HEK293 (cell line): ENCODE results near the gene DHX57.
"Not testable (repeated sequence)": the region's sequence is repeated elsewhere in the genome, so short reads cannot be mapped to it uniquely, and the experiment has no call there.

Source experiments
- CTCF ChIA-PET: fragments of 350-600 bp; formaldehyde crosslinking; extraction: SDS; loops from one replicate; lab custom pipeline; 2021; ENCODE audit warnings: antibody characterized with exemption; lab: Yijun Ruan, JAX
- POLR2A ChIA-PET: fragments of 300-600 bp; formaldehyde crosslinking; extraction: SDS; loops from one replicate; lab custom pipeline; 2020; ENCODE audit warnings: antibody characterized with exemption, inconsistent platforms; lab: Yijun Ruan, JAX
- H3K27ac ChIP-seq: fragments of 200-500 bp; sonication (Bioruptor generic); 2 replicates; pipeline ENCODE4 v1.5.1; 2014; ENCODE audit warnings: low read depth, low read length, control low read depth, inconsistent platforms; ENCODE audit errors: extremely low read depth
- H3K36me3 ChIP-seq, 2 experiments: fragments of 200-500 bp in 1 of 2; sonication (Bioruptor generic) in 1 of 2; 1 replicate in 1 of 2; 2 replicates in 1 of 2; pipeline ENCODE4 v1.5.1; 2014 to 2017; ENCODE audit warnings: inconsistent platforms in 2 of 2, low read length in 2 of 2; ENCODE audit not compliant: control insufficient read depth in 2 of 2, insufficient read depth in 1 of 2
- H3K4me1 ChIP-seq: fragments of 200-500 bp; sonication (Bioruptor generic); 2 replicates; pipeline ENCODE4 v1.5.1; 2014; ENCODE audit warnings: mild to moderate bottlenecking, low read length, inconsistent platforms; ENCODE audit not compliant: control insufficient read depth, insufficient read depth
- H3K4me3 ChIP-seq: 2 replicates; pipeline ENCODE4 v1.5.1; 2011; ENCODE audit warnings: low read depth, mild to moderate bottlenecking, control low read depth, low read length, moderate library complexity
- H3K9me3 ChIP-seq: fragments of 200-500 bp; sonication (Bioruptor generic); 2 replicates; pipeline ENCODE4 v1.5.1; 2014; ENCODE audit warnings: low read depth, low read length, inconsistent platforms; ENCODE audit not compliant: control insufficient read depth, insufficient read depth
- BCL11A ChIP-seq: fragments of 450-650 bp; formaldehyde crosslinking; IDR thresholded peaks from 2 replicates; pipeline ENCODE4 v1.5.1; 2016; ENCODE audit warnings: low read depth, missing biosample characterization, missing genetic modification characterization
- REST ChIP-seq: fragments of 450-650 bp; formaldehyde crosslinking; IDR thresholded peaks from 2 replicates; pipeline ENCODE4 v1.5.1; 2016; ENCODE audit warnings: missing biosample characterization, missing genetic modification characterization
- SP3 ChIP-seq: fragments of 450-650 bp; formaldehyde crosslinking; IDR thresholded peaks from 2 replicates; pipeline ENCODE4 v1.5.1; 2016; ENCODE audit warnings: missing biosample characterization, missing genetic modification characterization
- SP7 ChIP-seq: fragments of 450-650 bp; formaldehyde crosslinking; IDR thresholded peaks from 2 replicates; pipeline ENCODE4 v1.5.1; 2016; ENCODE audit warnings: missing biosample characterization, missing genetic modification characterization
- WT1 ChIP-seq: fragments of 450-650 bp; formaldehyde crosslinking; IDR thresholded peaks from 2 replicates; pipeline ENCODE4 v1.5.1; 2016; ENCODE audit warnings: missing biosample characterization, missing genetic modification characterization
- ZBTB44 ChIP-seq: fragments of 450-650 bp; IDR thresholded peaks from 2 replicates; pipeline ENCODE4 v1.5.1; 2018; ENCODE audit warnings: missing biosample characterization, mild to moderate bottlenecking, missing genetic modification characterization
- ZBTB8A ChIP-seq: fragments of 450-650 bp; formaldehyde crosslinking; IDR thresholded peaks from 2 replicates; pipeline ENCODE4 v1.5.1; 2016; ENCODE audit warnings: missing biosample characterization, missing genetic modification characterization
- ZFP41 ChIP-seq: fragments of 450-650 bp; formaldehyde crosslinking; IDR thresholded peaks from 2 replicates; pipeline ENCODE4 v1.5.1; 2016; ENCODE audit warnings: missing biosample characterization, missing genetic modification characterization, borderline replicate concordance
- ZNF148 ChIP-seq: fragments of 450-650 bp; formaldehyde crosslinking; IDR thresholded peaks from 2 replicates; pipeline ENCODE4 v1.5.0; 2017; ENCODE audit warnings: missing biosample characterization, missing genetic modification characterization, borderline replicate concordance
- ZNF175 ChIP-seq: fragments of 450-650 bp; formaldehyde crosslinking; IDR thresholded peaks from 2 replicates; pipeline ENCODE4 v1.5.1; 2016; ENCODE audit warnings: missing biosample characterization, missing genetic modification characterization
- ZNF513 ChIP-seq: fragments of 450-650 bp; IDR thresholded peaks from 2 replicates; pipeline ENCODE4 v1.5.1; 2018; ENCODE audit warnings: missing biosample characterization, missing genetic modification characterization
- ZNF560 ChIP-seq: fragments of 450-650 bp; formaldehyde crosslinking; IDR thresholded peaks from 2 replicates; pipeline ENCODE4 v1.5.1; 2017; ENCODE audit warnings: missing biosample characterization, missing genetic modification characterization, borderline replicate concordance
- ZNF660 ChIP-seq: fragments of 450-650 bp; IDR thresholded peaks from 2 replicates; pipeline ENCODE4 v1.5.1; 2018; ENCODE audit warnings: missing biosample characterization, mild to moderate bottlenecking, missing genetic modification characterization
- ZNF843 ChIP-seq: fragments of 450-650 bp; formaldehyde crosslinking; IDR thresholded peaks from 2 replicates; pipeline ENCODE4 v1.5.1; 2016; ENCODE audit warnings: missing biosample characterization, missing genetic modification characterization
- ZSCAN5A ChIP-seq: fragments of 450-650 bp; formaldehyde crosslinking; IDR thresholded peaks from 2 replicates; pipeline ENCODE4 v1.5.1; 2016; ENCODE audit warnings: missing biosample characterization, missing genetic modification characterization

The DHX57 gene

GRCh38 chr2:38797953-38798352 lies 77.8 kb downstream of the DHX57 start (continued):
- TF ChIP-seq REST (tag by site-specific recombination): no peak
- TF ChIP-seq ZSCAN5A (tag by site-specific recombination): no peak
- no peak for TF ChIP-seq SP3 (tag by site-specific recombination)
- TF ChIP-seq WT1 (tag by site-specific recombination): no peak
- no peak for TF ChIP-seq SP7 (tag by site-specific recombination)
- no peak for TF ChIP-seq ZNF660
- TF ChIP-seq ZBTB8A (tag by site-specific recombination): no peak
- no peak for TF ChIP-seq ZNF175 (tag by site-specific recombination)
- TF ChIP-seq ZNF148 (tag by site-specific recombination): no peak

GRCh38 chr2:38797250-38797676 lies 78.5 kb downstream of the DHX57 start:
- H3K4me1 ChIP-seq: no peaks in the 10 kb centered on the region
- peaks cover 8 to 9% of the 10 kb centered on the region in 2 experiments; a peak in 2 of 3 replicates for H3K36me3 ChIP-seq
- TF ChIP-seq ZNF560 (tag by site-specific recombination) (no peak), BCL11A (no peak), ZNF843 (no peak), ZBTB44 (no peak), ZFP41 (tag by site-specific recombination) (no peak), ZNF513 (tag by site-specific recombination) (no peak)
- H3K4me3 ChIP-seq: no peak overlapping the region
- POLR2A ChIA-PET: interaction anchor here (0.6 to 6.6 kb wide), 2 partner anchors 13 to 46 kb away, joined by 3 to 85 read pairs; partner anchors contain the start of gene SRSF7
- CTCF ChIA-PET: no interaction called here
- no peak overlapping the region for H3K27ac ChIP-seq
- H3K9me3 ChIP-seq: no peaks in the 10 kb centered on the region

GRCh38 chr2:38795016-38795415 lies 80.7 kb downstream of the DHX57 start:
- H3K4me3 ChIP-seq, H3K27ac ChIP-seq, CTCF ChIA-PET, H3K9me3 ChIP-seq, H3K36me3 ChIP-seq, H3K4me1 ChIP-seq: not testable (repeated sequence)
- POLR2A ChIA-PET: interaction anchor here (6.6 kb wide), 1 partner anchor 44 kb away, joined by 85 read pairs; the partner anchor contains the start of gene SRSF7
